GM23248 (cell line): ENCODE data around the gene PHETA2.

Experiments used
- EZH2 ChIP-seq: fragments of 200-600 bp; sonication (generic); IDR thresholded peaks from 2 replicates; pipeline ENCODE4 v1.6.1; 2018; ENCODE audit warnings: antibody characterized with exemption, mild to moderate bottlenecking; ENCODE audit not compliant: insufficient read depth, poor library complexity, severe bottlenecking
- EZH2phosphoT487 ChIP-seq: fragments of 200-600 bp; sonication (generic); IDR thresholded peaks from 2 replicates; pipeline ENCODE4 v1.6.1; 2018; ENCODE audit warnings: antibody characterized with exemption, moderate library complexity, mild to moderate bottlenecking, low read depth; ENCODE audit not compliant: insufficient read depth

GRCh38 chr22:42068291-42068690 is 5.8 kb upstream of the PHETA2 start:
- TF ChIP-seq EZH2phosphoT487, result no peak
- TF ChIP-seq EZH2, result no peak
